HG03342 (cell line): ENCODE data around the gene PCDHB14.
"Not testable (repeated sequence)": the region's sequence is repeated elsewhere in the genome, so short reads cannot be mapped to it uniquely, and the experiment has no call there.

Experiments used
- ATAC-seq: cut with Tn5 transposase; IDR thresholded peaks from one replicate; pipeline ENCODE4 v1.9.1; 2021; ENCODE audit warnings: mild to moderate bottlenecking, moderate library complexity; ENCODE audit not compliant: unreplicated experiment

Gene PCDHB14

GRCh38 chr5:141223112-141223783 lies at the start of gene PCDHB14:
PCDHB14 (plus strand) TSS chr5:141223343; CDS start chr5:141223506, 163 bp downstream.
- ATAC-seq, result no peak

GRCh38 chr5:141174291-141175104 lies 48.6 kb upstream of the PCDHB14 start:
- ATAC-seq, result not testable (repeated sequence)

GRCh38 chr5:141175933-141176332 lies 47.2 kb upstream of the PCDHB14 start:
- ATAC-seq, result no peak

- not testable (repeated sequence) for ATAC-seq
These were observed 45.5 kb upstream of the PCDHB14 start, which contains the start of gene PCDHB8 for GRCh38 chr5:141177577-141178191. PCDHB8 (plus strand) TSS chr5:141177790; CDS start chr5:141178035, 245 bp downstream.

GRCh38 chr5:141179371-141179770 lies 43.8 kb upstream of the PCDHB14 start:
- not testable (repeated sequence) for ATAC-seq

- not testable (repeated sequence) for ATAC-seq
These were observed 43.3 kb upstream of the PCDHB14 start for GRCh38 chr5:141179876-141180275.

- no peak for ATAC-seq
These were observed 42.8 kb upstream of the PCDHB14 start for GRCh38 chr5:141180313-141180712.

- ATAC-seq, result no peak
These were observed 40.9 kb upstream of the PCDHB14 start, which contains the start of gene PCDHB16 for GRCh38 chr5:141182248-141182647. PCDHB16 (plus strand) TSS chr5:141182387; CDS start chr5:141182560, 173 bp downstream.

GRCh38 chr5:141184117-141184855 lies 38.9 kb upstream of the PCDHB14 start:
- ATAC-seq, result not testable (repeated sequence)

GRCh38 chr5:141186897-141187512 lies 36.1 kb upstream of the PCDHB14 start, which contains the start of gene PCDHB9:
PCDHB9 (plus strand) TSS chr5:141187161; CDS start chr5:141187319, 158 bp downstream.
- ATAC-seq, result no peak

- not testable (repeated sequence) for ATAC-seq
These were observed 34.5 kb upstream of the PCDHB14 start for GRCh38 chr5:141188682-141189081.

- not testable (repeated sequence) for ATAC-seq
These were observed 34.0 kb upstream of the PCDHB14 start for GRCh38 chr5:141189131-141189530.

- ATAC-seq, result no peak
These were observed 30.9 kb upstream of the PCDHB14 start, which contains the start of gene PCDHB10 for GRCh38 chr5:141192110-141192725. PCDHB10 (plus strand) TSS chr5:141192353; CDS start chr5:141192553, 200 bp downstream.

GRCh38 chr5:141194332-141194731 lies 28.8 kb upstream of the PCDHB14 start:
- not testable (repeated sequence) for ATAC-seq

GRCh38 chr5:141196363-141196762 lies 26.8 kb upstream of the PCDHB14 start:
- no peak for ATAC-seq

GRCh38 chr5:141199359-141200235 lies 23.5 kb upstream of the PCDHB14 start, which contains the start of gene PCDHB11:
PCDHB11 (plus strand) TSS chr5:141199627; CDS start chr5:141199775, 148 bp downstream.
- ATAC-seq, result no peak

GRCh38 chr5:141201126-141201525 lies 22.0 kb upstream of the PCDHB14 start:
- not testable (repeated sequence) for ATAC-seq

- ATAC-seq, result not testable (repeated sequence)
These were observed 21.5 kb upstream of the PCDHB14 start for GRCh38 chr5:141201646-141202045.
